ENCODE measurements around the gene TUBB4A. TPM values are rescaled to one million over a fixed set of nuclear protein-coding genes. Genes with fewer than 3 reads are reported as not detected.

TUBB4A gene
- not detected in 2 replicates for total RNA-seq

GRCh38 chr19:6501740-6502648 lies at the start of gene TUBB4A:
TSS of gene TUBB4A (minus strand) at chr19:6502309. CDS start at chr19:6502212, 97 bp downstream.

GRCh38 chr19:6530386-6531162 lies 28.5 kb upstream of the TUBB4A start, which contains the start of gene TNFSF9:
TSS of gene TNFSF9 (plus strand) at chr19:6531026. CDS start at chr19:6531037, 11 bp downstream.

GRCh38 chr19:6481541-6482342 lies 20.4 kb downstream of the TUBB4A start, which contains the start of gene DENND1C:
TSS of gene DENND1C (minus strand) at chr19:6481787. CDS start at chr19:6481695, 92 bp downstream.

GRCh38 chr19:6464070-6464873 lies 37.8 kb downstream of the TUBB4A start, which contains the start of gene CRB3:
TSS of gene CRB3 (plus strand) at chr19:6464271. CDS start at chr19:6464702, 431 bp downstream.

GRCh38 chr19:6459262-6460098 lies 42.6 kb downstream of the TUBB4A start, which contains the start of gene SLC25A23:
TSS of gene SLC25A23 (minus strand) at chr19:6459792. CDS start at chr19:6459628, 164 bp downstream.

Other genes starting within 250 kb of the TUBB4A start
- 27.8 and 40.6 TPM in 2 replicates for gene MLLT1, start 222.3 kb downstream of the TUBB4A start, total RNA-seq
- not detected in 2 replicates for gene ACER1, start 168.7 kb downstream of the TUBB4A start, total RNA-seq
- gene CLPP, start 140.8 kb downstream of the TUBB4A start, total RNA-seq = 85.9 and 130 TPM in 2 replicates
- 136 and 172 TPM in 2 replicates for gene ALKBH7, start 129.5 kb downstream of the TUBB4A start, total RNA-seq
- gene PSPN, start 126.4 kb downstream of the TUBB4A start, total RNA-seq = 1.0 and 1.2 TPM in 2 replicates
- 36.1 and 43.7 TPM in 2 replicates for gene GTF2F1, start 109.1 kb downstream of the TUBB4A start, total RNA-seq
- 143 and 156 TPM in 2 replicates for gene KHSRP, start 77.5 kb downstream of the TUBB4A start, total RNA-seq
- gene SLC25A41, start 68.5 kb downstream of the TUBB4A start, total RNA-seq = not detected in 2 replicates
- gene SLC25A23, start 42.5 kb downstream of the TUBB4A start, total RNA-seq = 57.4 and 58.3 TPM in 2 replicates
- not detected in 2 replicates for gene CRB3, start 38.0 kb downstream of the TUBB4A start, total RNA-seq
- gene DENND1C, start 20.5 kb downstream of the TUBB4A start, total RNA-seq = 0.09 TPM in 1 of 2 replicates, not detected in the other
- gene TNFSF9, start 28.7 kb upstream of the TUBB4A start, total RNA-seq = 0.34 and 1.8 TPM in 2 replicates
- gene CD70, start 88.8 kb upstream of the TUBB4A start, total RNA-seq = 0.17 TPM in 1 of 2 replicates, not detected in the other
- under 0.01 TPM in 1 of 2 replicates, not detected in the other for gene TNFSF14, start 167.9 kb upstream of the TUBB4A start, total RNA-seq
- gene C3, start 218.3 kb upstream of the TUBB4A start, total RNA-seq = 318 and 544 TPM in 2 replicates
- gene GPR108, start 235.3 kb upstream of the TUBB4A start, total RNA-seq = 54.6 and 70.1 TPM in 2 replicates
- gene TRIP10, start 237.4 kb upstream of the TUBB4A start, total RNA-seq = 61.5 and 71.3 TPM in 2 replicates